ENCODE measurements around the gene GYPC.

GYPC gene

DNA sequence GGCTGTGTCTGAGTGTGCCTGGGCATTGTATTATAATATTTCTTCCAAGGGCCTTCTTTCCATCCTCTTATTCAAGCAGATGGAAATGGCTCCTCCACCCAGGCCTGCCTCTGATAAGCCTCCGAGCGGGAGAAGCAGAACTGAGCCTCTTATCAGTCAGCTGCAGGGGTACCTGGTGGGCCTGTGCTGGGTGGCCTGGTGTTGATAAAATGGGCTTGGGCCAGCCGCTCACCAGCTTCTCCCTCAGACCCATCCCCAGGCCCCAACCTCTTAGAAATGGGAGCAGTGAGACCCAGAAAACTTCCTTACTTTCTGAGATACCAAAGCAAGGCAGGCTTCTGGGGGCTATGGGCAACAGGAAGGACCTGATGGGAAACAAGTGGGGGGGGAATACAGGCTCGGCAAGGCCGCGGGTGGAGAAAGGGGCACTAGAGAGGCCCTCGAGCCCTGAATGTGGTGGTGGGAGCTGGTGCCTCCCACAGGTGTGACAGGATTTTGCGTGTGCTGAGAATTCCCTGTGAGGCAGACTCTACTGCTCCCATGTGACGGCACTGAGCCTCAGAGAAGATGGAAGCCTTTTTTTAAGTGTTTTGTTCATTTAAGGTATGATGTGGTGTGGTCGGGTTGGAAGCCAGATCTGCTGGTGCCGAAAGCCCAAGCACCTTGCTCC, 18.3 kb downstream of the GYPC start:
- H3K4me1 ChIP-seq (ENCODE audit: insufficient read depth, low read length) = peaks cover 19% of the 10 kb centered on the region
- H3K9me3 ChIP-seq (ENCODE audit: low read length) = no peaks in the 10 kb centered on the region
- no peaks in the 10 kb centered on the region for H3K27me3 ChIP-seq (ENCODE audit: control insufficient read depth in 1 of 2, insufficient read depth in 2 of 2, low read length in 2 of 2)
- no peak overlapping the region for H3K27ac ChIP-seq (ENCODE audit: low read depth, low read length)
- H3K9ac ChIP-seq (ENCODE audit: low read length) = no peak overlapping the region
- no peak overlapping the region for H3K4me3 ChIP-seq (ENCODE audit: low read depth in 1 of 2, low read length in 2 of 2)
- peaks cover 10% of the 10 kb centered on the region for H3K36me3 ChIP-seq (ENCODE audit: insufficient read depth, low read length)

DNA sequence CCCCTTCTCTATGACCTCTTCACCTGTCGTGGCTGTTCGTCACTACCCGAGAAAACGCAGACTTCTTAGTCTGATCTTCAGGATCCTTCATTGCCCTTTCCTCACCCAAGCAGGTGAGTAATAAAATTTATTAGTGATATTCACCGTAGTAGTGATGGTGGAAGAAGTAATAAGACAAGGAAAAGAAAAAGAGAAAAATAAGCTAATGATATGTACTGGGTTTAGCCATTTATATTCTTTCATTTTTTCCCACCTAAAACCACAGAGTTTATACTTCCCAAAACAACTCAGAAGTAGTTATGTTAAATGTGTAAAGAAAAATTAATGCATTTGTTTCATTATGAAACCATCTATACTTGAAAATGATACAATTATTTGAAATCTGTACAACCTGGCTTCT, 19.7 kb downstream of the GYPC start:
- Histone ChIP-seq H3K36me3 (ENCODE audit: insufficient read depth, low read length) (peaks cover 14% of the 10 kb centered on the region), H3K4me3 (ENCODE audit: low read depth in 1 of 2, low read length in 2 of 2) (no peak overlapping the region), H3K9ac (ENCODE audit: low read length) (no peak overlapping the region), H3K4me1 (ENCODE audit: insufficient read depth, low read length) (peaks cover 7% of the 10 kb centered on the region), H3K9me3 (ENCODE audit: low read length) (no peaks in the 10 kb centered on the region), H3K27me3 (ENCODE audit: control insufficient read depth in 1 of 2, insufficient read depth in 2 of 2, low read length in 2 of 2) (no peaks in the 10 kb centered on the region), H3K27ac (ENCODE audit: low read depth, low read length) (no peak overlapping the region)

DNA sequence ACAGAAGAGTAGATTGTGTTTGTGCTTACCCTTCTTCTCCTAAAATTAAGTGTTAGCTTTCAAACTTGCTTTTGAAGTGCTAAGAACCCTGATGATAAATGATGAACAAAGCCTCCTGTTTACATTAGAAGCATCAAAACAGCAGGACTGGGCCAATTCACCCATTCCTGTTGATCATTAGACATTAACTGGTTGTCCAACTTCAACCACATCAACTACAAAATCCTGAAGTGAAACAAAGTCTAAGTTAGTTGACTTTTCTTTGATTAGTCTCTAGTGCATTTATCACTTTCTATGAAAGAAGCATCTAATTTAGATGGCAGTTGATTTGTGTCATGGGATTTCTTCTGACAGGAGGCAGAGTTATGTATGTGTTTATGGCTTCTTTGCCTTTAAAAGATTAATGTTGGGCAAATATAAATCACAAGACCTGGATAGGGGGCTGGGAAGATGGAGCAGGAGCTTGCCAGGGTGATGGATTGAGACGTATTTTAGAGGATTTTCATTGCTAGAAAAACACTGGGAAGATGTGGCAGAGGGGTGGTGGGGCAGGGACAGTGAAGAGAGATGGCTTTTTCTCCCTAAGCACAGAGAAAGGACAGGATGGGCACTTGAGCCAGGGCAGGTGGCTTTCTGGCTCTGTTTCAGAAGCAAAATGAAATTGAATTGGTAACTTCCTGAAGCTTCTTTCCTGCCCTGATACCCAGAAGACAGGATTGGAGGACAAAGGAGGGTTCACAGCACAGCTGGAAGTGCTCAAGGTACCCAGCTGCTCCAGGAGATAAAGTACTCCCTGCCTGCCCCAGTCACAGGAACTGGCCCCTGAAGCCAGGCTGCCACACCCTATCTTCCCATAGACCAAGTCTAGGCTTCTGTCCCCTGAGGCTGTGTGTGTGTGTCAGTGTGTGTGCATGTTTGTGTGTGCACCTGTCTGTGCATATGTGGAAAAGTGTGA, 20.5 kb downstream of the GYPC start:
- Histone ChIP-seq H3K9ac (ENCODE audit: low read length) (no peak overlapping the region), H3K27ac (ENCODE audit: low read depth, low read length) (no peak overlapping the region), H3K9me3 (ENCODE audit: low read length) (no peaks in the 10 kb centered on the region), H3K4me3 (ENCODE audit: low read depth in 1 of 2, low read length in 2 of 2) (no peak overlapping the region), H3K27me3 (ENCODE audit: control insufficient read depth in 1 of 2, insufficient read depth in 2 of 2, low read length in 2 of 2) (no peaks in the 10 kb centered on the region), H3K4me1 (ENCODE audit: insufficient read depth, low read length) (peaks cover 7% of the 10 kb centered on the region), H3K36me3 (ENCODE audit: insufficient read depth, low read length) (peaks cover 14% of the 10 kb centered on the region)

DNA sequence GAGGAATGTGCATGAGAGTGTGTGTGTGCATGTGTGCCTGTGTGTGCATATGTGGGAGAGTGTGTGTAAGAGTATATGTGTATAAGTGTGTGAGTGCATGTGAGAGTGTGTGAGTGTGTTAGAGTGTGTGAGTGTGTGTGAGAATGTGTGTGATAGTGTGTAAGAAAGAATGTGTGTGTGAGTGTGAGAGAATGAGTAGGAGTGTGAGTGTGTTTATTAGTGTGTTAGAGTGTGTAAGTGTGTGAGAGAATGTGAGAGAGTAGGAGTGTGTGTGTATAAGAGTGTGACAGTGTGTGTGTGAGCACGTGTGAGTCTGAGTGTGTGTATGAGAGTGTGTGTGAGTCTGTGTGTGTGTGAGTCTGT, 21.2 kb downstream of the GYPC start:
- Histone ChIP-seq H3K27ac (ENCODE audit: low read depth, low read length) (no peak overlapping the region), H3K4me3 (ENCODE audit: low read depth in 1 of 2, low read length in 2 of 2) (no peak overlapping the region), H3K27me3 (ENCODE audit: control insufficient read depth in 1 of 2, insufficient read depth in 2 of 2, low read length in 2 of 2) (no peaks in the 10 kb centered on the region), H3K9ac (ENCODE audit: low read length) (no peak overlapping the region), H3K36me3 (ENCODE audit: insufficient read depth, low read length) (peaks cover 14% of the 10 kb centered on the region), H3K9me3 (ENCODE audit: low read length) (no peaks in the 10 kb centered on the region), H3K4me1 (ENCODE audit: insufficient read depth, low read length) (peaks cover 7% of the 10 kb centered on the region)

DNA sequence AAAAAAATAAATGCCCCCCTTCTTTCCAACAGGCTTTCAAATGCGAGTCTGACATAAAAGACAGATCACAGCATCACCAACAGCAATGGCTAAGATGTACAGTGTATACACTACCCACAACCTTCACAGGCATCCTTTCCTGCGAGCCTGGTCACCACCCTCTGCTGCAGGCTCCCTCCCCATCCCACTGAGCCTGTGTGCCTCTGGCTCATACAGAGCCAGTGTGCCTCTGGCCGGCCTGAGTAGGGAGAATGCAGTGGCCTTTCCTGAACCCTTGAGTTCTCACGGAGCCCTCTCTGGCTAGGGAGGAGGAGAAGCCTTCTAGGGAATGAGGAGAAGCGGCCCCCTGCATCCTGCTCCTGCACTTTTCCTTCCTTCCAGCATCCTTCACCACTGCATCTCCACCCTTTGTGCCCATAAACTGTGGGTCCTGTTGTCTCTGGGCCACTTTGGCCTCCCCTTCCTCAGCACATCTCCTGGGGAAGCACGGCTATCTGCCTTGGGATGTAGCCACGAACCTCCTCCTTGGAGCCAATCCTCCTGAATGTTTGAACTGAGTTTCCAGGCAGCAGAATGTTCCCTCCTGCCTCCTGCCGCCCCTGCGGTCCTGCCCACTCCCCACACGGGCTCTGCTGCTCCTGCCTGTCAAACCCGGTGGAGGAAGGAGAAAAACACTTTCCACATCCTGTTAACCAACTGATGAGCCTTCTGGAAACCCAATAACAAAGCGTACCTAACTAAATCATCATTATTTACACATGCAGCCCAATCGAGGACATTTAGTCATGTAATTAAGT, 22.5 kb downstream of the GYPC start:
- Histone ChIP-seq H3K4me1 (ENCODE audit: insufficient read depth, low read length) (peaks cover 7% of the 10 kb centered on the region), H3K27me3 (ENCODE audit: control insufficient read depth in 1 of 2, insufficient read depth in 2 of 2, low read length in 2 of 2) (no peaks in the 10 kb centered on the region), H3K27ac (ENCODE audit: low read depth, low read length) (no peak overlapping the region), H3K36me3 (ENCODE audit: insufficient read depth, low read length) (peaks cover 8% of the 10 kb centered on the region), H3K9me3 (ENCODE audit: low read length) (no peaks in the 10 kb centered on the region), H3K9ac (ENCODE audit: low read length) (no peak overlapping the region), H3K4me3 (ENCODE audit: low read depth in 1 of 2, low read length in 2 of 2) (no peak overlapping the region)

DNA sequence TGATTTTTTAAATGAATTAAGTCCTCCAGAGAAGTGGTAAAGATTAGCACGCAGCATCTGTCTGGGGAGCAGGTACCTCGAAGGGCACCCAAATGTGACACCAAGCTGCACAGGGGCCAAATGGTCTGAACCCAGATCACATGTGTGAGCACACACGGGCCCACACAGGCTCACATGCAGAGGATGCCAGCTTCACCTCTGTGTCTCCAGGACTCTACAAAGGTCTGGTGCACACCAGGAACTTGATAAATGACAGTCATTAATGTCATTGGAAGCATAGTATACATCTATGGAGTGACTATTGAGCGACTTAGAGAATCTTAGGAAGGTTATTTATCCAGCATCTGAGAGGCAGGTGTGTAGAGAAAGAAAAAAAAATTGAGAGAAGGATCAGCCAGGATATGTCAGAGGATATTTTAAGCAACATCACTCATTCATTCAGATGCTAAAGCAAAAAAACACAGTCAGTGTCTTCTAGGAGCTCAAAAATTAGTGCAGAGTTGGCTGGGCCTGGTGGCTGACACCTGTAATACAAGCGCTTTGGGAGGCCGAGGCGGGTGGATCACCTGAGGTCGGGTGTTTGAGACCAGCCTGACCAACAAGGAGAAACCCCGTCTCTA, 23.2 kb downstream of the GYPC start:
- peaks cover 6% of the 10 kb centered on the region for H3K36me3 ChIP-seq (ENCODE audit: insufficient read depth, low read length)

DNA sequence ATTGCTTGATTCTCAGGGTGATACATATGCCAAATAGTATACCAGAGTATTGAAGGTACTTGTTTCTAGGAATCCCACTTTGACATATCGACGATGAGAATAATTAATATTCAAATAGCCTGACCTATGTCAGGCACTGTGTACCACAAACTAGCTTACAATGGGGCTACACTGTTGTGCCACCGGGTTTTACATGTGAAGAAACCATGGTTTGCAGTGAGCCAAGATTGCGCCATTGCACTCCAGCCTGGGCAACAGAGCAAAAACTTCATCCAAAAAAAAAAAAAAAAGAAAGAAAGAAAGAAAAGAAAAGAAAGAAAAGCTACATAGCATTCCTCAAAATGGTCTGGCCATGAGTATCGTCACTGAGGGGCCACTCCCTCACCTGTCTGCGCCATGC, 25.5 kb downstream of the GYPC start:
- Histone ChIP-seq H3K9me3 (ENCODE audit: low read length) (no peaks in the 10 kb centered on the region), H3K4me3 (ENCODE audit: low read depth in 1 of 2, low read length in 2 of 2) (no peak overlapping the region), H3K4me1 (ENCODE audit: insufficient read depth, low read length) (peaks cover 4% of the 10 kb centered on the region), H3K27me3 (ENCODE audit: control insufficient read depth in 1 of 2, insufficient read depth in 2 of 2, low read length in 2 of 2) (no peaks in the 10 kb centered on the region), H3K27ac (ENCODE audit: low read depth, low read length) (no peak overlapping the region), H3K9ac (ENCODE audit: low read length) (no peak overlapping the region), H3K36me3 (ENCODE audit: insufficient read depth, low read length) (peaks cover 14% of the 10 kb centered on the region)

More for the DNA sequence above, 23.2 kb downstream of the GYPC start:
- Histone ChIP-seq H3K9ac (ENCODE audit: low read length) (no peak overlapping the region), H3K9me3 (ENCODE audit: low read length) (no peaks in the 10 kb centered on the region), H3K27me3 (ENCODE audit: control insufficient read depth in 1 of 2, insufficient read depth in 2 of 2, low read length in 2 of 2) (no peaks in the 10 kb centered on the region), H3K4me3 (ENCODE audit: low read depth in 1 of 2, low read length in 2 of 2) (no peak overlapping the region), H3K4me1 (ENCODE audit: insufficient read depth, low read length) (peaks cover 7% of the 10 kb centered on the region), H3K27ac (ENCODE audit: low read depth, low read length) (no peak overlapping the region)

DNA sequence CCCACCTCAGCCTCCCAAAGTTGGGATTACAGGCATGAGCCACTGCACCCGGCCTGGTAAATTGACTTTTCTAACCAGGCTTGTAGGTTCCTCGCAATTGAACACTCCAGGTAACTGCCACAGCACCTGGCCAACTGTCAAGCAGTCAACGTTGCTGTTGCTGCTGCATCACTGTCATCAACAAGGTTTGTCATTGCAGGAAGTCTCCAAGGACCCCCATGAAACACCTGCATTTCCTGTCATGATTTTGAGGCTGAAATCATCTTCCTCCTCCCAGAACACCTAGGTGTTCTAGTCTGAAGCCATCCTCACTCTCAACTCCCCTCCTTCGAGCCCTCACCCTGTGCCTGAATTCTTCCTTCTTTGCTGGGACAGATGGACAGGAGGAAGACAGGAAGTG, 29.7 kb downstream of the GYPC start:
- Histone ChIP-seq H3K36me3 (ENCODE audit: insufficient read depth, low read length) (peaks cover 11% of the 10 kb centered on the region), H3K4me3 (ENCODE audit: low read depth in 1 of 2, low read length in 2 of 2) (no peak overlapping the region), H3K27ac (ENCODE audit: low read depth, low read length) (no peak overlapping the region), H3K4me1 (ENCODE audit: insufficient read depth, low read length) (no peaks in the 10 kb centered on the region), H3K27me3 (ENCODE audit: control insufficient read depth in 1 of 2, insufficient read depth in 2 of 2, low read length in 2 of 2) (no peaks in the 10 kb centered on the region), H3K9ac (ENCODE audit: low read length) (no peak overlapping the region), H3K9me3 (ENCODE audit: low read length) (no peaks in the 10 kb centered on the region)

DNA sequence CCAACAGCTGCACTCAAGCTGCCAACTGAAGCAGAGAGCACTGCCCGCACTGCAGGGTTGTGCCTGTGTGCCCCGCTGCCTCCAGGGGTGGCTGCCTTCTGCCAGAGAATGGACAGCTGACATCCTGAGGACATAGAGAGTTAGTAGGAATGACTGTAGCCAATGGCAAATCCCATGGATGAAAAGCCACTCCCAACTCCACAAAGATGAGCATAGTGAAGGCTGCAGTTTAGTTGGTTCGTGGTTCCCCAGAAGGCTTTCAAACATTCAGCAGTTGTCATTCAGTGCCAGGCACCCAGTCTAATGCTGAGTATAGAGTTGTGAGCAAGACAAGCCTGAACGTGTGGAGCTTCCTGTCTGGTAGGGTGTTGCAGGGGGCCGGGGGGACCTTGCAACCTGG, 30.3 kb downstream of the GYPC start:
- Histone ChIP-seq H3K9ac (ENCODE audit: low read length) (no peak overlapping the region), H3K4me1 (ENCODE audit: insufficient read depth, low read length) (no peaks in the 10 kb centered on the region), H3K27me3 (ENCODE audit: control insufficient read depth in 1 of 2, insufficient read depth in 2 of 2, low read length in 2 of 2) (no peaks in the 10 kb centered on the region), H3K9me3 (ENCODE audit: low read length) (no peaks in the 10 kb centered on the region), H3K27ac (ENCODE audit: low read depth, low read length) (no peak overlapping the region), H3K36me3 (ENCODE audit: insufficient read depth, low read length) (peaks cover 11% of the 10 kb centered on the region), H3K4me3 (ENCODE audit: low read depth in 1 of 2, low read length in 2 of 2) (no peak overlapping the region)

DNA sequence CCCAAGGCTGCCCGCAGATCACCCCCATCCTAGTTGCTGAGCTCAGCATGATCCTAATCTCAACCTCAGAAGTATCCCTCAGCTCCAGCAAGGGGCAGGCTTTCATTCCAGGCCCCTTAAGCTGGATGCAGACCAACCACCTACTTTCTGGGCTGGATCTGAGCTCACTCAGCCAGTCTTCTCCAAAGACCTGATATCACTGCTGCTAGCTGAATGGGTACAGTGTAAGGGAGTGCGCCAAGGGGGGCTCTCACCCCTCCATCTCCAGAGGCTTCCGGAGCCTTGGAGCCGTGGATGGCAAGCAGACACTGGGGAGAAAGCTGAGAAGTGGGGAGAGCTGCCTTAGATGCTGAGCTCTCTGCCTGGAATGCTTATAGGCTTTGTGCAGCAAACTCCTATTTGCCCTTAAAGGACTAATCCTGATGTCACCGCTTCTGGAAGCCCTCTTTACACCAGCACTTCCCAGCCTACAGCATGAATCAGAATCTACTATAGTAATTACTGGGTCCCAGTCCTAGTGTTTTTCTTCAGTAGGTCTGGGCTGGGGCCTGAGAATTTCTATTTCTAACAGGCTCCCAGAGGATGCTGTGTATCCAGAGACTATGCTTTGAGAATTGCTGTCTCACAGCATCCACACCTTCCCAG, 31.0 kb downstream of the GYPC start:
- Histone ChIP-seq H3K27ac (ENCODE audit: low read depth, low read length) (no peak overlapping the region), H3K36me3 (ENCODE audit: insufficient read depth, low read length) (peaks cover 11% of the 10 kb centered on the region)

More for the DNA sequence above, 31.0 kb downstream of the GYPC start:
- H3K4me3 ChIP-seq (ENCODE audit: low read depth in 1 of 2, low read length in 2 of 2) = no peak overlapping the region
- no peak overlapping the region for H3K9ac ChIP-seq (ENCODE audit: low read length)
- H3K27me3 ChIP-seq (ENCODE audit: control insufficient read depth in 1 of 2, insufficient read depth in 2 of 2, low read length in 2 of 2) = no peaks in the 10 kb centered on the region
- H3K9me3 ChIP-seq (ENCODE audit: low read length) = no peaks in the 10 kb centered on the region
- no peaks in the 10 kb centered on the region for H3K4me1 ChIP-seq (ENCODE audit: insufficient read depth, low read length)

Measured in muscle layer of colon (tissue), 2 donors.